ENCODE data around the gene SGO1.

- TF ChIP-seq EP300 (IDR thresholded peaks at IDR 0.05) (no peak), CTCF (IDR thresholded peaks at IDR 0.05) (no peak), POLR2A (IDR thresholded peaks at IDR 0.05) (no peak), POLR2AphosphoS5 (IDR thresholded peaks at IDR 0.05) (peak in 1 of 2 donors; percentile 13)
Measured at GRCh38 chr3:20147361-20147760, 38.6 kb downstream of the SGO1 start.
